HL-60/S4 treated with phorbol 12-myristate 13-acetate at 8.2 ng/mL for 4 days and 3 days (cell line): ENCODE results near the gene IL5RA.

ENCODE experiments used
- in situ Hi-C: fragments of 300-500 bp; cut with MboI; formaldehyde crosslinking; loops from 2 replicates; pipeline ENCODE4 v1.15.0; 2022; ENCODE audit warnings: low sequenced_read_pairs

The IL5RA gene

GRCh38 chr3:3109407-3110298, 521 bp downstream of the IL5RA start:
- in situ Hi-C loops = no loop called here

GRCh38 chr3:3107858-3108257, 2.3 kb downstream of the IL5RA start:
- in situ Hi-C loops = no loop called here

DNA sequence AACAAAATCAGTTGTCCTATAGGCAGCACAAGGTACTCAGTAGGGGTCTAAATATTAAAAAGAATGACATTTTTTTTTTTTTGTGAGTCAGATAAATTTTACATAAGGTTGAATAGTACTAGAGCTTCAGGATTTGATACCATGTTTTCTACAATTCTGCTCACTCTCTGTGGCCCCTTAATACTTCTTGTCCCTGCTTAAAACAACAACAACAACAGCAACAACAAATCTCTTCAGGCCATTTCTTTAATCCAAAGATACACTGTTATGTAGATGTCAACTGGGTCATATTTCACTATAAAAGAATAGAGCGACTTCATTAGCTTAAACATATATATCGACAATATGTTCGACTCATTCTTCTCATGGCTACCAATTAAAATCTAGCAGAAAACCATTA, 3.0 kb downstream of the IL5RA start:
- in situ Hi-C loops = no loop called here

DNA sequence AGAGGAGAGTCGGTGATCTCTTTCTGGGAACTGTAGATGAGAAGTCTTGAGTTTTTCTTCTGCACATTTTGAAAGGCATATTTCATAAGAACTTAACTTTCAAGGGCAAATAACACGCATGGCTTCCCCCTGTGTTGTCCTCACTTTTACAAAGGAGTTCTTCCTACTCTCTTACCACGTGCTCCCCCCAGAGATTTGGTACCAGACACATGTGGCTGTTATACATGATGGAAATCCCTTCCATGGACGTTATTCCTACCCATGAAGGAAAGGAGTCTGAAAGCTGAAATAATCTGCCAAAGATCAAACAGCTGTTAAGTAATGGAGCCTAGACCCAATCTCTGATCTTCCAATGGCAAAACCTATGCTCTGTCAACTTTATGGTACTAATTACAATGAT, 4.4 kb downstream of the IL5RA start:
- in situ Hi-C loops = no loop called here

DNA sequence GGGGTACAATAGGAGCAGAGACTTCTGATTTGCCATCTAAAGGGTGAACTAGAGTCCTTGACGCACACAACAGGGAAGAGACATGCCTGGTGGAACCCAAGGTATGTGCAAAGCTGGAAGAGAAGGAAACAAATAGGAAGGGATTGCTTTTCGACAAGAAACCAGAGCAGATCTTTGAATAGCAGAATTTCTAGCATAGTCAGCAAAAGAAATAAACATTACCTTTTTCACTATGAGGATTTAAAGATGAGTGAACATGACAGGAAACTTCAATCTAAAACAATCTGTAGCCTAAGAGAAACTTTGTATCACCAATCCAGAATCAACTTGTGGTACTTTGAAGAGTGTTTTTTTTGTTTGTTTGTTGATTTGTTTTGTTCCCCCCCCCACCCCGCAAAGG, 4.9 kb downstream of the IL5RA start:
- in situ Hi-C loops = no loop called here

DNA sequence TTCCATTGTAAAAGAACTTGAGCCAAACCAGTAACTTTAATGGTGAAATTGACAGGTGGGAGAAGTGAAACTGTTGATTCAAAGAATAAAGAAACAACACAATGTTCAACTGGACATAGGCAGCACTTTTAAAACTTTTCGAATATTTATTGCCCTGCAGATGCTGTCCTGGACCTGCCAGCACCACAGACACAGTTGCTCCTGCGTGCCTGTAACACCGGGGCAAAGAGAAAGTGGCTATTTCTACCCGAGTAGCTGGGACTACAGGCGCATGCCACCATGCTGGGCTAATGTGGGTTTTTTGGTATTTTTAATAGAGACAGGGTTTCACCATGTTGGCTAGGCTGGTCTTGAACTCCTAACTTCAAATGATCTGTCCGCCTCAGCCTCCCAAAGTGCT, 7.4 kb downstream of the IL5RA start:
- in situ Hi-C loops = no loop called here

- in situ Hi-C loops = no loop called here
Measured at GRCh38 chr3:3101660-3102458, 8.3 kb downstream of the IL5RA start.

GRCh38 chr3:3097958-3098357, 12.2 kb downstream of the IL5RA start:
- in situ Hi-C loops = no loop called here

- in situ Hi-C loops = no loop called here
Measured at GRCh38 chr3:3089017-3089416, 21.2 kb downstream of the IL5RA start.

- in situ Hi-C loops = no loop called here
Measured at GRCh38 chr3:3087716-3088465, 22.3 kb downstream of the IL5RA start.

DNA sequence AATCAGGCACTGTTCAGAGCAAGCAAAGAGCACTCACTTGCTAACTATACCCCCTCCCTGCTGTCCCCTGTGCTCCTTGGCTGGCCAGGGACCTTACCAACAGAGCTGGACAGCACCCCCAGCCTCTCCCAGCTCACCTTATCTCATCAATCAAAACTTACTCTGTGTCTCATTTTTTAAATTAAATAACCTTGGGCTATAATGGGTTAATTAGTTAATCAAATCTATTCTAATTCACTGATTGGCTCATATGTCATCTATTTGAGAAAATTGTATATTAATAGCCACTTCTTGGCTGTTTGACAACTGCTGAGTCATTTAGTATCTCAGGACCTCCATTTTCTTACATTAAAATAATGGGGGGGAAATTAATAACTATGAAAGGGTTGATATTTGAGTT, 22.9 kb downstream of the IL5RA start:
- in situ Hi-C loops = no loop called here

DNA sequence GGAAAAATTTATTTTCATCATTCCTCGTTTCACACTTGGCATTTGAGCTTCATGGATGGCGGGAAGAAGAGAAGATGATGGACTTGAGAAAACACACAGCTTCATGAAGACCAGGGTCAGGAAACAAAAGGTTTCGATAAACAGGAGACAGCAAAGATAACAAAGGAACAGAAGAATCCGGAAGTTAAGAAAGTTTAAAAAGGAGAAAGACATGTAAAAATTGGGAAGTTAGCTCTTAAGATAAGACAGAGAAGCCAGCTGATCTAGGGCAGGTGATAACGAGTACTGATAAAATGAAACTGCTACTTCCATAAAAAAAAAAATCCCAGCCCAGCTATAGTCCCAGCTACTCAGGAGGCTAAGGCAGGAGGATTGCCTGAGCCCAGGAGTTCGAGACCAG, 23.9 kb downstream of the IL5RA start:
- in situ Hi-C loops = no loop called here

GRCh38 chr3:3085782-3086181, 24.4 kb downstream of the IL5RA start:
- in situ Hi-C loops = no loop called here

DNA sequence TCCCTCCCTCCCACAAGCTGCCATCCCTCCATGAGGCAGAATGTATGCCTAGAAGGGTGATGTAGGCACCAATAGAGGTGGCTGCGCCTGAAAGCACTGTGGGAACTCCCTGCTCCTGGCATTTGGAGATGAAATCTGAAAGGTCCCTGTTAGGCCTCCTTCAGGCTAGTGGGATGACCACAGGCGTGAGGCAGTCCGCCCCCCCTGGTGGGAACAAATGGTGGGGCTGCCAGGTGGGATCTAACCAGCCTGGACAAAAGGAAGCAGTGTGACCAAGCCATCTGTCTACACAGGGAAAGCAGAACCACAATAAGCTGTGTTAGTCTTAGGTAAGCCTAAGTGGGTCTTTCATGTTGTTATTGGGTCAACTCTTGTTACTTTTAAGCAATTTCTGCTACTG, 25.3 kb downstream of the IL5RA start:
- in situ Hi-C loops = no loop called here

DNA sequence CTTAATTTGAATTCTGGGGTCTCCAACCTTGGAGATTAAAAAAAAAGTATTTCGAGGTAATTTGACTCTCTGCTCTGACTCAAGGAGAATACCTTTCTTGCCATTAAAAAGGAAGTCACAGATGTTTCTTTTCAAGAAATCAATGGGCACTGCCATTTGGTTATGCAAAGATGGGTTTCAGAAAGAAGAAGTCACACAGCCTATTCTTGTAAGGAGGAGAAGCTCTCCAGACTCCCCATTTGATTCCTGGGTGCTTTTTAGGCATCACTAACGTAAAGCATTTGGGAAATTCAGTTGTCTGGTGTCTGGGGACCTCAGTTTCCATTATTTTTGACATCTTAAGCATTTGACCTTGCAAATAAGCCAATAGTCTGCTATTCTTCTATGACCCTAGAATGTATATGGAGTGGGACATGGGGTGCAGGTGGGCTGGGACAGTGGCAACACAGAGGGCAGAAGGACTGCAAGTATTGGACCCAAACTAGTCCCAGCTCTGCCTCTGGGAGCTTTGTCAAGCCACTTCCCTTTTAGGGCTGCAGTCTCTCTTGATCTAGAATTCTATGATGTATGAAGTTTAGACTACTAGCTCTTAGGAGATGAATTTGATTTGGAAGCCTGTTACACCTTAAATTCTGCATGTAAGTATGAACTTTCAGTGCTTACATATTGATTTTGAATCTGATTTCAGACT, 27.8 kb downstream of the IL5RA start:
- in situ Hi-C loops = no loop called here

GRCh38 chr3:3081381-3082233, 28.6 kb downstream of the IL5RA start:
- in situ Hi-C loops = no loop called here

DNA sequence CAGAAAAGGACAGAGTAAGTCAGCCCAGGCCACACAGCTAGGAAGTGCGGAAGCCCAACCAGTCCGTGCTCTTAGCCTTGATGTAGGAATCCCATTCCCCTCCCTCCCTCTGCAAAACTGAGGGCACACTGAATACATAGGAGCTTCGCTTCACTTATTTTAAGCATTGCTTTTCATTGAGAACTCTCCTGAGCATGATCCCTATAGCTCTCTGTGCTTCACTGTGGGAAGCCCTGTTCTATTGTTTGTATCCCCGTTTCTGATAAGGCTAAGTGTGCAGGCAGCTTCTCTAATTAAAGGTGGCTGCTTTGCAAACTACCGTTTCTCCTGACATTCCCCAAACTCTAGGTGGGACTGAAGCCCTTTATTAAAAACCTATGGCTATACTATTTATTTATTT, 29.9 kb downstream of the IL5RA start:
- in situ Hi-C loops = no loop called here

DNA sequence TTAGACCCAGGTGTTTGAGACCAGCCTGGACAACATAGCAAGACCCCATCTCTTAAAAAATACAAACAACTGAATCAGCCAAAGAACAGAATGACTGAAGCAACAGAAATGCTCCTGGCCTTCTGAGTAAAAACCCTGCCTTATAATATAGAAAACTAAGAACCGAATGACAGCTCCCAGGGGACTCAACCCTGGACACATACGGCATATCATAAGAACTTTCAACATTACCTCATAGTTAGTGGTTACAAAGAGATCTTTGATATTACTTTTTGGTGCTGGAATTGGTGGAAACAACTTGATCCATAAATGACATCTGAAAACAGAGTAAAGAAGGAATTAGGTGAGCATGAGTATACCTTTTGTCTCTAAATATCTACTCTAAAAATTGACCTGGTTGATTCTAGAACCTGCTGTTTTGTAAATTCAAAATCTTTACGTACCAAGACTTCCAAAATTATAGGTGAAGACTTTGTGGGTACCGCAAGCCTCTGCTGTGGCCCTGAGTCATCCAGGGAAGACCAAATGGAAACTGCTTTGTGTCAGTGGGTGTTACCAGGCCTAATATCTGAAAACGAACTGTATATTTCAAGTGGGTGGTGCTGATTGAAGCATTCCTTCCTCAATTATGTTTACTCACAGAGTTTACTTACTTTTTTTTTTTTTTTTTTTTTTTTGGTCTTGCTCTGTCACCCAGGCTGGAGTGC, 35.5 kb downstream of the IL5RA start:
- in situ Hi-C loops = no loop called here

DNA sequence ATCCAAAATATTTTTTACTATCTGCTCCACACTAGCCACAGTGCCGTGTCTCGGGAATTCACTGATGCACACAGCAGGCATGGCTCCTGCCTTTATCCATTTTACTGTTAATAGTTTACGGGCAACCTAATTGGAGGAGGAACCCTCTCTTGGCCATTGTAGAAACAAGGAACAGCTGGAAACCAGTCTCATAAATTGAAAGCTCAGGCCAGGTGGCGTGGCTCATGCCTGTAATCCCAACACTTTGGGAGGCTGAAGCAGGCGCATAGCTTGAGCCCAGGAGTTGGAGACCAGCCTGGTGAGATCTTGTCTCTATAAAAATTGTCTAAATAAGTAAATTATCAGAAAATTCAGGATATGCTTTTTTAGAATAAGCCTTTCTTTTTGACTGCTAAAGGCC, 39.0 kb downstream of the IL5RA start:
- in situ Hi-C loops = no loop called here
